Peyer's patch (tissue), 4 donors: Measurements from ENCODE around the gene ERVH48-1. TPM values are rescaled to one million over a fixed set of nuclear protein-coding genes. Genes with fewer than 3 reads are reported as not detected.
"Not testable (repeated sequence)": the region's sequence is repeated elsewhere in the genome, so short reads cannot be mapped to it uniquely, and the experiment has no call there.

Source experiments
- DNase-seq, 3 donors: peaks; one replicate each; pipeline ENCODE4 v3.0.0-alpha.2; 2017 to 2019
- H3K27ac ChIP-seq, 4 donors: fragments of 200-600 bp; sonication (generic); one replicate each; pipeline ENCODE4 v1.5.1; 2016 to 2019
- H3K27me3 ChIP-seq, 2 donors: fragments of 200-600 bp; sonication (generic); one replicate each; pipeline ENCODE4 v1.5.1; 2019
- H3K36me3 ChIP-seq, 3 donors: fragments of 200-600 bp; sonication (generic); one replicate each; pipeline ENCODE4 v1.5.1; 2016 to 2019
- H3K4me1 ChIP-seq, 4 donors: fragments of 200-600 bp; sonication (generic); one replicate each; pipeline ENCODE4 v1.5.1; 2016 to 2019
- H3K4me3 ChIP-seq, 4 donors: fragments of 200-600 bp; sonication (generic); 1 replicate in 3 of 4; 2 replicates in 1 of 4; pipeline ENCODE4 v1.5.1; 2016 to 2019; ENCODE audit warnings: mild to moderate bottlenecking in 1 of 4
- H3K9me3 ChIP-seq, 4 donors: fragments of 200-600 bp; sonication (generic); one replicate each; pipeline ENCODE4 v1.5.1; 2016 to 2019; ENCODE audit warnings: mild to moderate bottlenecking in 1 of 4
- POLR2A ChIP-seq, 2 donors: fragments of 450-650 bp; IDR thresholded peaks; one replicate each; pipeline ENCODE4 v1.5.1; 2017; ENCODE audit warnings: antibody characterized with exemption in 2 of 2, mild to moderate bottlenecking in 2 of 2, moderate library complexity in 2 of 2
- total RNA-seq, 4 donors: library from RNA; depleted of rRNA; stranded (reverse); fragments of >200 nt; gene quantifications; one replicate each; pipeline ENCODE4 v1.1.0, GENCODE V29; 2016
- TF ChIP-seq, protein P1 (sequence below), 6 experiments: fragments of 450-650 bp in 4 of 6; fragments of 200-600 bp in 2 of 6; sonication (generic) in 1 of 6; IDR thresholded peaks; one replicate each; pipeline ENCODE4 v1.5.1; 2017 to 2019; ENCODE audit warnings: antibody characterized with exemption in 6 of 6, mild to moderate bottlenecking in 3 of 6, moderate library complexity in 1 of 6

ERVH48-1 gene
- total RNA-seq, 4 donors from 2014 or later: not detected

DNA sequence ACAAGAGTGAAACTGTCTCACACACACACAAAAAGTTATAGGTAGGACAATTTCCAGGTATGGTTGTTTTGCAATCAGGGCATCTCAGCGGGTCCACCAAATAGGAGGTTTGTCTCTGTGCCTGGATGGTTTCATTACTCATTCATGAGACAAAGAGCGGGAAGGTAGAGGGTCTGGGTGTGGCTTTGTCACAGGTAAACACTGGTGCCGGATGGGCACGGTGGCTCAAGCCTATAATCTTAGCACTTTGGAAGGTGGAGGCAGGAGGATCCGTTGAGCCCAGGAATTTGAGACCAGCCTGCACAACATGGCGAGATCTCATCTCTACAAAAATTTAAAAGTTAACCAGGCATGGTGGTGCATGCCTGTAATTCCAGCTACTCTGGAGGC, 16.3 kb upstream of the ERVH48-1 start:
- no peak overlapping the region for H3K27ac ChIP-seq
- H3K9me3 ChIP-seq: no peaks in the 10 kb centered on the region
- peak in 1 of 3 donors; percentile 18 for DNase-seq
- TF ChIP-seq POLR2A (IDR thresholded peaks at IDR 0.05): no peak
- TF ChIP-seq, protein P1, sequence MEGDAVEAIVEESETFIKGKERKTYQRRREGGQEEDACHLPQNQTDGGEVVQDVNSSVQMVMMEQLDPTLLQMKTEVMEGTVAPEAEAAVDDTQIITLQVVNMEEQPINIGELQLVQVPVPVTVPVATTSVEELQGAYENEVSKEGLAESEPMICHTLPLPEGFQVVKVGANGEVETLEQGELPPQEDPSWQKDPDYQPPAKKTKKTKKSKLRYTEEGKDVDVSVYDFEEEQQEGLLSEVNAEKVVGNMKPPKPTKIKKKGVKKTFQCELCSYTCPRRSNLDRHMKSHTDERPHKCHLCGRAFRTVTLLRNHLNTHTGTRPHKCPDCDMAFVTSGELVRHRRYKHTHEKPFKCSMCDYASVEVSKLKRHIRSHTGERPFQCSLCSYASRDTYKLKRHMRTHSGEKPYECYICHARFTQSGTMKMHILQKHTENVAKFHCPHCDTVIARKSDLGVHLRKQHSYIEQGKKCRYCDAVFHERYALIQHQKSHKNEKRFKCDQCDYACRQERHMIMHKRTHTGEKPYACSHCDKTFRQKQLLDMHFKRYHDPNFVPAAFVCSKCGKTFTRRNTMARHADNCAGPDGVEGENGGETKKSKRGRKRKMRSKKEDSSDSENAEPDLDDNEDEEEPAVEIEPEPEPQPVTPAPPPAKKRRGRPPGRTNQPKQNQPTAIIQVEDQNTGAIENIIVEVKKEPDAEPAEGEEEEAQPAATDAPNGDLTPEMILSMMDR (IDR thresholded peaks at IDR 0.05): no peak
- no peak overlapping the region for H3K4me3 ChIP-seq
- H3K36me3 ChIP-seq: no peaks in the 10 kb centered on the region
- no peaks in the 10 kb centered on the region for H3K4me1 ChIP-seq
- H3K27me3 ChIP-seq: no peaks in the 10 kb centered on the region

DNA sequence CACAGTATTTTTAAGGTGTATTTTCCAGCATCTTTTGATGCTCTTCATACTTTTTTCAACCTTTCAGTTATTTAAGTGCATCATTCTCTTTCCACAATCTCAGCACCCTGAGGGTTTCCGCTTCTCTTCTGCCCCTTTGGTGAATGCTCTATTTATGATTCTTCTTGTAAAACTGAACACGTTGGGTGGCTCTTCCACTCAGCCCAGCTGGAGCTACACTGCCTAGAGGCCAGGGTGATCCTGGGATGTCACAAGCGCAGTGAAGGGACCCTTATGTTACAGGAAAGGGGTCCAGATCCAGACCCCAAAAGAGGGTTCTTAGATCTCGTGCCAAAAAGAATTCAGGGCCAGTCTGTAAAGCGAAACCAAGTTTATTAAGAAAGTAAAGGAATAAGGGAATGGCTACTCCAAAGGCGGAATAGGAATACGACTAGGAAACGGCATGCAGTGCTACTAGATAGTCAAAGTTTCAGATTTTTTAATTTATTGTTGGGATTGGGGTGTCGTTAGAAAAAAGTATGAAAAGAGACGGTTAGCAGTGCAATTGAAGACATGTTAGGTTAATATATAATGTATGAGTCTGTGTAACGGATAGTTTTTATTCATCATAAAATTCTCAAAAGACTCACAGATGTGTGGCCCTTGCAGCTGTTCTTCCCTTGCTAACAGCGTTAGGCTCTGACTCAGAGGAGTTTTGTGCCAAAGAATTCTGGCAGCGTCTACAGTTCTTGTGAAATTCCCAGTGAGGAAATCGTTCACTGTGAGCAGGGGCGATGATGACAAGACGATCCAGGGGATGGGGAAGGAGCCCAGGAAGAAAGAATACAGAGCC, 14.4 kb upstream of the ERVH48-1 start:
- peak overlapping the region in 2 of 4 donors; percentile 17 to 69 for H3K27ac ChIP-seq
- H3K4me3 ChIP-seq: no peak overlapping the region
- H3K36me3 ChIP-seq: no peaks in the 10 kb centered on the region
- H3K27me3 ChIP-seq: no peaks in the 10 kb centered on the region
- no peaks in the 10 kb centered on the region for H3K4me1 ChIP-seq
- peak in 2 of 3 donors; percentile 19 to 69 for DNase-seq
- TF ChIP-seq POLR2A (IDR thresholded peaks at IDR 0.05): no peak
- TF ChIP-seq, protein P1 (IDR thresholded peaks at IDR 0.05): no peak
- no peaks in the 10 kb centered on the region for H3K9me3 ChIP-seq

GRCh38 chr21:42938606-42938995, 13.2 kb upstream of the ERVH48-1 start:
- not testable (repeated sequence) for H3K9me3 ChIP-seq, DNase-seq, H3K4me3 ChIP-seq, H3K27me3 ChIP-seq, H3K4me1 ChIP-seq, H3K36me3 ChIP-seq, H3K27ac ChIP-seq

DNA sequence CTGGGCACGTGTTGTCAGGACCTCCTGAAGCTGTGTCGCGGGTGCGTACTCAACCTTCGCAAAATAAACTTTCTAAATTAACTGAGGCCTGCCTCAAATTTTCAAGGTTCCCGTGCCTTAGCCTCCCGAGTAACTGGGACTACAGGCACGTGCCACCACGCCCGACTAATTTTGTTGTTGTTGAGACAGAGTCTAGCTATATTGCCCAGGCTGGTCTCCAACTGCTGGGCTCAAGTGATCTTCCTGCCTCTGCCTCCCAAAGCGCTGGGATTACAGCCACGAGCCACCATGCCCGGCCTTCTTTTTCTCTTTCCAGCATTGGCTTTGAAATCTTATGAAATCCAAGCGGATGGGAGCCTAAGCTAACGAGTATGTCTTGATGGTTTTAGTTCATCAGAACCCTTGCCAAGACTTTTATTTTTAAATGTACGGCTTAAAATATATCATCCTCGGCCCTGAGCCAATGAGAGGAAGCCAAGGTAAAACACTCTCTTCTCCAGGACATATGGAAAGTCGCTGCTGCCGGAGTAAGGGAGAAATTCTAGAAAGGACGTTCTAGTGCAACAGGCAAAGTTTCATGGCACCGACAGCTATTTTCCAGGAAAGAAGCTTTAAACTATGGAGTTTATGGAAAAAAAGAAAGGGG, 12.7 kb upstream of the ERVH48-1 start:
- Histone ChIP-seq H3K9me3 (no peaks in the 10 kb centered on the region), H3K36me3 (no peaks in the 10 kb centered on the region), H3K4me1 (no peaks in the 10 kb centered on the region), H3K27me3 (no peaks in the 10 kb centered on the region), H3K27ac (no peak overlapping the region), H3K4me3 (no peak overlapping the region)
- TF ChIP-seq, protein P1 (IDR thresholded peaks at IDR 0.05): no peak
- no peak for TF ChIP-seq POLR2A (IDR thresholded peaks at IDR 0.05)
- no peak for DNase-seq

DNA sequence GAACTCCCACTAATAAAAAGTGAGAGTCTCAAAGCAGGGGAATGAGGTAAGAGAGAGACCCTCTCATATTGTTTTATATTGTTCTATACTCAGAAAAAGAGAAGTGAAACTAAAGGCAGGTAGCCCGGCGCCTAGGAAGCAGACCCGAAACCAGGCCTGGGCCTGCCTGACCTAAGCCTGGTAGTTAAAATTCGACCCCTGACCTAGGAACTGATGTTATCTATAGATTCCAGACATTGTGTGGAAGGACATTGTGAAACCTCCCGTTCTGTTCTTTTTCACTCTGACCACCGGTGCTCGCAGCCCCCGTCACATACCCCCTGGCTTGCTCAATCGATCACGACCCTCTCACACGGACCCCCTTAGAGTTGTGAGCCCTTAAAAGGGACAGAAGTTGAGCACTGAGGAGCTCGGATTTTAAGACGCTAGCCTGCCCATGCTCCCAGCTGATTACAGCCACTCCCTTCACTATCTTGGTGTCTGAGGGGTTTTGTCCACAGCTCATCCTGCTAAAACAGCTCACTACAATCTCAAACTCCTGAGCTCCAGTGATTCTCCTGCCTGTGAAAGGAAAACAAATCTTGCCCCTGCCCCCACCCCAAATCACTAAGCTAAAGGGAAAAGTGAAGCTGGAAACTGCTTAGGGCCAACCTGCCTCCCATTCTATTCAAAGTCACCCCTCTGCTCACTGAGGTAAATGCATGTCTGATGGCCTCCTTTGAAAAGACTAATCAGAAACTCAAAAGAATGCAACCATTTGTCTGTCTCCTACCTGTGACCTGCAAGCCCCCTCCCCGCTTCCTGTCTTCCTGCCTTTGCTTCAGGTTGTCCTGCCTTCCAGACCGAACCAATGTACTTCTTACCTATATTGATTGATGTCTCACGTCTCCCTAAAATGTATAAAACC, 11.9 kb upstream of the ERVH48-1 start:
- not testable (repeated sequence) for DNase-seq, H3K9me3 ChIP-seq, H3K4me1 ChIP-seq, H3K27me3 ChIP-seq, H3K27ac ChIP-seq, H3K36me3 ChIP-seq, H3K4me3 ChIP-seq

- H3K27me3 ChIP-seq, H3K36me3 ChIP-seq, DNase-seq, H3K9me3 ChIP-seq, H3K27ac ChIP-seq, H3K4me1 ChIP-seq, H3K4me3 ChIP-seq: not testable (repeated sequence)
Observed at GRCh38 chr21:42936360-42936759, 10.9 kb upstream of the ERVH48-1 start.

GRCh38 chr21:42933973-42934372, 8.5 kb upstream of the ERVH48-1 start:
- H3K27ac ChIP-seq, H3K36me3 ChIP-seq, H3K4me1 ChIP-seq, H3K4me3 ChIP-seq, DNase-seq, H3K9me3 ChIP-seq, H3K27me3 ChIP-seq: not testable (repeated sequence)

DNA sequence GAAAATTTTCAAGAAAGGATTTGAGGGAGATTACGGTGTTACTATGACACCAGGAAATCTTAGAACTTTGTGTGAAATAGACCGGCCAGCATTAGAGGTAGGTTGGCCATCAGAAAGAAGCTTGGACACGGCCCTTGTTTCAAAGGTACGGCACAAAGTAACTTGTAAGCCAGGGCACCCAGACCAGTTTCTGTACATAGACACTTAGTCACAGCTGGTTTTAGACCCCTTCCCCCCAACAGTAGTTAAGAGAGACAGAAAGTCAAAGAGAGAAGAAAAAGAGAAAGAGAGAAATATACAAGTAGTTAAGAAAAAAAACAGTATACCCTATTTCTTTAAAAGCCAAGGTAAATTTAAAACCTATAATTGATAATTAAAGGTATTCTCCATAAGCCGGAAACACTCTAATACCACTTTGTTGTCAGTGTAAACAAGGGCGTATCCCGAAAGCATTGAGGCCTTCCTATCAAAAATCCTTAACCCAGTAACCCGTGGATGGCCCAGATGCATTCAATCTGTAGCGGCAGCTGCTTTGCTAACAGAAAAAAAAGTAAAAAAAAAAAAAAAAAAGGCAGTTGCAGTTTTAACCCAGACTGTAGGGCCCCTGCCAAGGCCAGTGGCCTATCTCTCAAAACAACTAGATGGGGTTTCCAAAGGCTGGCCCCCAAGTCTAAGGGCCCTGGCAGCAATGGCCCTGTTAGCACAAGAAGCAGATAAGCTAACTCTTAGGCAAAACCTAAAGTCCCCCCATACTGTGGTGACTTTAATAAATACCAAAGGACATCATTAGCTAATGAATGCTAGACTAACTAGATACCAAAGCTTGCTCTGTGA, 7.9 kb upstream of the ERVH48-1 start:
- not testable (repeated sequence) for DNase-seq, H3K27me3 ChIP-seq, H3K9me3 ChIP-seq, H3K4me3 ChIP-seq, H3K4me1 ChIP-seq, H3K27ac ChIP-seq, H3K36me3 ChIP-seq

DNA sequence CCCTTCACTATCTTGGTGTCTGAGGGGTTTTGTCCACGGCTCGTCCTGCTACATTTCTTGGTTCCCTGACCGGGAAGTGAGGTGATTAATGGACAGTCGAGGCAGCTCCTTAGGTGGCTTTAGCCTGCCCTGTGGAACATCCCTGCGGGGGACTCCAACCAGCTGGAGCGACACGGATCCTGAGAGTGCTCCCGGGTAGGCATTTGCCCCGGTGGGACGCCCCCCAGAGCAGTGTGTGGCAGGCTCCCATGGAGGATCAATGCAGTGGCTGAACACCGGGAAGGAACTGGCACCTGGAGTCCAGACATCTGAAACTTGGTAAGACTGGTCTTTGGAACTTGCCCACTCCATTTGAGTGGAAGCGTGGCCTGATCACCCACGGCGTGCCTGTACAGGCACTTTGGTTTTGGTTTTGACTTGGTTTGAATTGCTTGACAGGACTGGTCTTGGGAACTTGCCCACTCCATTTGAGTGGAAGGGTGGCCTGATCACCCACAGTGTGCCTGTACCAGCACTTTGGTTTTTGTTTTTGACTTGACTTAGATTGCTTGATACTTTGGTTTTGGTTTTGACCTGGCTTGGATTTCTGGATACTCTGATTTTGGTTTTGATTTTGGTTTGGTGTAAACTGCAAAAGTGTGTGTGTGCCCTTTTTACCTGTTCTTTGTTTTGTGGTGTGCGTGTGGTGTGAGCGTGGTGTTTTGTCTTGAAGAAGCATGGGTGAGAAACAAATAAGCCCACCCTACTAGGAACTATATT, 7.1 kb upstream of the ERVH48-1 start:
- H3K4me1 ChIP-seq, DNase-seq, H3K27ac ChIP-seq, H3K36me3 ChIP-seq, H3K9me3 ChIP-seq, H3K27me3 ChIP-seq, H3K4me3 ChIP-seq: not testable (repeated sequence)
